Stimulated activated CD4-positive, alpha-beta T cell treated with anti-CD3 and anti-CD28 coated beads, TNF-alpha, amount 100 ng/mL, for 1 hour (primary cell): ENCODE results near the gene PCSK6.
A peak's percentile ranks its signal among the peaks of the same experiment; 100 is the strongest.

Source experiments
- DNase-seq, 3 donors: peaks; one replicate each; pipeline ENCODE4 v3.0.0-alpha.2; 2020; ENCODE audit warnings: low read depth in 3 of 3, low spot score in 1 of 3

Gene PCSK6

DNA sequence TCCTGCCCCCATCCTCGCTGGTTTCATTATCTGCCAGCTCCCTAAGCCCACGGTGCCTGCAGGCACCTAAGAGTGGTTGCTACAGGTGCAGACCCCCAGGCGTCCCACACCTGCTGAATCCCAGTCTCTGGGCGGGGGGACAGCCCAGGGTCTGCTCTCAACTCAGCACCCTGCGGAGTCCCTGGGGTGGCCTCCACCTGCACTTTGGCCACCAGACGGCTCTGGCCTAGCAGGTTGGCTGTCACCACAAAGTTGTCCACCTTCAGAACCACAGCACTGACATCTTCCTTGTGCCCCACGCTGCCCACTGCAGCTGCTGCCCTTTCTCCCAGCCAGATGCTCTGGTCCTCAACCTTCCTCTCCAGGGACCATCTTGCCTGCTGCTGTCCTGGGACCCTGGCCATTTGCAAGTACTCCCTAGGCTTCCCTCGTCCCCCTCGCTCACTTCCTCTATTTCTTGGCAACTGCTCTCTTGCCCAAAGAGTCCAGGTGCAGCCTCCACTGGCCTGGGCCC lies 159.6 kb downstream of the PCSK6 start:
- DNase-seq = no peak

DNA sequence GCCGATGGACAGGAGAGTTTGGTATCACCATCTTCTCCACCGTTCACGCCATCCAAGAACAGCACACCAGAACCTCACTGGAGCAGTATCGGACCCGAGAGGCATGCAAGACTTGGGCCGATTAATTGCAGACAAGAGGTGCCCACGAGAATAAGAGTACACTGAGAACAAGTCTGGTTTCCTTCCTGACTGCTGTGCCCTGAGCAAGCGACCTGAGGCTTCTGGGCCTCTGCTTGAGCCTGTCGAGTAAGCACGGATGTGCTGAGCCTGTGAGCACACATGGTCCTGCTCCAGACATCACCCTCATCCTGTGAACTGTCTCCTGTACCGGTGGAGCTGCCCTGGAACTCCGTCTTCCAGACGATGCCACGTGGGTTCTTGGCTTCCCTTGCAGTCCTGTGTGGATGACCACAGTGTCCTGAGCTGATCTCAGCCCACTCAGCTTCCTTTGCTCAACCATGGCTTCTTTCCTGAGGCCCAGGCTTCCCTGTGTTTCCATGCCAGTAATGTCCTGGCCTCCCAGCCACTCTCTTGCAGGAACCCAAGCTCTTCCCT lies 160.1 kb downstream of the PCSK6 start:
- no peak for DNase-seq

DNA sequence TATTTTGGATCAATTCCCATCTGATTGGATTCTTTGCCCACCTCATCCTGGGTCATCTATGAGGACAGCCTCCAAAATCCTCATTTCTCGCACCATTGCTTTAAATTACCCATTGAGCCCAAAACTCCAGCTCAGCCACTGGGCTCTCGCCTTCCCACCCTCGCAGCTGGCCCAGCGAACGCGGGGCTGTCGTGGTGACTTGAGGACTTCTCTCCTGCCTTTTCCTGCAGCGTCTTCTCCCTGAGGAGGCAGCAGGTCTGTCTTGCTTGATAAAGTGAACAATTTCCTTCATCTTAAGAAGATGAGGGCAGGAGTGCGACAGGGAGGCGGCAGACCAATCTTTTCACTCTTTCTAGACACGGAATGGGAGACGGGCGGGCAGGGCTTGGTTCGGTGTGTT lies 161.5 kb downstream of the PCSK6 start:
- DNase-seq = no peak

DNA sequence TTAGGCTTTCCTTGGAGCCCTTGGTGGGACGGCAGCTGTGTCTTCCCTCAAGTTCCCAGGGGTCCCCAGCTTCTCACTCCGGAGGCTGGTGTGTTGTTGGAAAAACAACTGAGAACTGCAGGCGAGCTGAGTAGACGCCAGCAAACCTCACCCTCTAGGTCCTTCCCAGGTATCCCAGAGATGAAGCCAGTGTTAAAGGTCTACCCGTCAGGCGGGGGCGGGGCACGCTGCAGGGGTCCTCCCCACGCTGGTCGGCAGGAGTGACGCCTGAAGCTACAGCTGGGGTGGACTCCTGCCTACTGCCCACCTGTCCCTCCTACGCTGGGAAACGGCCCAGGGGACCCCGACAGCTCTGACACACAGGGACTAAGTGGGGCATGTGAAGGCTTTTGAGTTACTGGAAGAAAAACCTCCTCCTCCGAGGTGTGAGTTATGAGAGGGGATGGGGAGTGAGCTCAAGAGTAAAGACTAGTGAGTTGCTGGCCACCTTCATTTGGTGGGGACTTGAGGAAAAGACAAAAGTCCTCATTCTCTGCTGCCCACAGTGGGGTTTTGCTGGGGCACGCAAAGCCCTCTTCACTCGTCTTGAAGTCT lies 162.3 kb downstream of the PCSK6 start:
- DNase-seq = no peak

DNA sequence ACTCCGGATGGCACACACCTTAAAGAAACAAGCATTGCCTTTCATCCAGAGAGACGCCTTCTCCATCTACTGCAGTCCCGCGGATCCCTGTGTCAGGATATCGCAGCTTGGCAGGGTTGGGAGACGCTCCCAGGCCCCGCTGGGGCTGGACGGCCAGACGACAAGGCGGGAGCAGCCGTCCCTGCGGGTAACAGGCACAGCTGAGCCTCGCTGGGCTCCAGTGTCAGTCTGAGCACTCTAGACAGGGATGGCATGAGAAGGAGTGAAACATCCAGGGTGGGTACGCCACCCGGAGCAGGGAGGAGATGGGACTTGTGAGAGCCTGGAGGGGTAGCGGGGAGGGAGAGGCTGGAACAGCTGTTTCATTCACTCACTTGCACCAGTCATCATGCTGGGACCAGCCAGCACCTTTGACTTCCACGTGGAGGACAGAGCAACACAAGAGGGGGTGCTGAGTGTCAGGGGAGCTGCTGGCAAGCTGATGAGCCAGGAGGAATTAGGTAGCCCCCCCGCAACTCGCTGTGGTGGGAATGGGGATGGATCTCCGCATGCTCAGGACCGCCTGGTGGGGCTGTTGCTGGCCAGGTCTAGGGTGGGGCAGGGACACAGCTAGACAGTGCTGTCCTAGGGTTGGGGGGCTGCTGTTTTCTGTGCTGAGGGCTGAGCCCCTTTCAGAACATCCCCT lies 162.9 kb downstream of the PCSK6 start:
- DNase-seq = no peak

DNA sequence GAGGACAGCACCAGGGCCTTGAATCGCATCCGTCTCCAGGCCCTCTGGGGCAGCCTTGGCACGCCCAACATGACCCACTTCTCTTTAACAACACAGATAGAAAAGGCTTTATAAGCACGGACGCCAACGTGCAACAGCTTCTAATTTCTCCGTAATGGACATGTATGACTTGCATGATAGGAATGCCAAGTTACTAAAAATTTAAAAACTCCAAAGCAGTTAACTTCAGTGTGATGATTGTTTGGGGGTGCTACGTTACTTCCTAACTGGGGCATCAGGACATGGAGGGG lies 163.5 kb downstream of the PCSK6 start:
- DNase-seq = no peak

DNA sequence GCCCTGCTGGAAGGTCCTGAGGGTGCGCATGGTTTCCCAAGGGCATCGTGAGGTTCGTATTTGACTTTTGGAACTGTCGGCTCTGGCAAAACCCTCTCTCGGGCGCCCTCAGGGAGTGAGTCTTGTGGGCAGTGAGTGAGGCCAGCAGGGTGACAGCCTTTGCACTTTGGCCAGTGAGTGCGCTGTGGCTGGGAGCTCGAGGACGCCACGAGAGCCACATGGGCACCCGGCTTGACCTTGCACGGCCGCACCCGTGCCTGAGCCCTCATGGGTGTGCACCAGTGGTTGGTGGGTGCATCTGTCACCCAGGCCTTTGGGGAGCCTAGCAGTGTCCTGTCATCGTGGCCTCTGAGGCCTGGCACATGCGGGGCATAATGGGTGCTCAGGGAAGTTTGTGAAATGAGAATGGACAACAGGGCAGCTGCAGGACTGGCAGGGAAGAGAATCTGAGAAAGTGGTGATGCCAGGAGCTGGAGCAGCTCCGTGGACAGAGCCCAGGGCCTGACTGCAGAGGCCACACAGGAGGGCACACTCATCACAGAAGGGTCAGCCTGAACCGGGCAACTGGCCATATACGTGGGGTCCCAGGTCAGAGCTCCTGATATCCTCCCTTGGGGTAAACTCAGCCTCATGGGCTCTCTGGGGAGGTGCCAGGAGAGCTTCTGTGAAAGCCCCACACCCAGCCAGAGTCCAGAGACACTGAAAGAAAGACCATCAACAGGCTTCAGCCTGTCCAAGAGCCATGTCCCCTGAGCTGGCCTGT lies 164.1 kb downstream of the PCSK6 start:
- no peak for DNase-seq

DNA sequence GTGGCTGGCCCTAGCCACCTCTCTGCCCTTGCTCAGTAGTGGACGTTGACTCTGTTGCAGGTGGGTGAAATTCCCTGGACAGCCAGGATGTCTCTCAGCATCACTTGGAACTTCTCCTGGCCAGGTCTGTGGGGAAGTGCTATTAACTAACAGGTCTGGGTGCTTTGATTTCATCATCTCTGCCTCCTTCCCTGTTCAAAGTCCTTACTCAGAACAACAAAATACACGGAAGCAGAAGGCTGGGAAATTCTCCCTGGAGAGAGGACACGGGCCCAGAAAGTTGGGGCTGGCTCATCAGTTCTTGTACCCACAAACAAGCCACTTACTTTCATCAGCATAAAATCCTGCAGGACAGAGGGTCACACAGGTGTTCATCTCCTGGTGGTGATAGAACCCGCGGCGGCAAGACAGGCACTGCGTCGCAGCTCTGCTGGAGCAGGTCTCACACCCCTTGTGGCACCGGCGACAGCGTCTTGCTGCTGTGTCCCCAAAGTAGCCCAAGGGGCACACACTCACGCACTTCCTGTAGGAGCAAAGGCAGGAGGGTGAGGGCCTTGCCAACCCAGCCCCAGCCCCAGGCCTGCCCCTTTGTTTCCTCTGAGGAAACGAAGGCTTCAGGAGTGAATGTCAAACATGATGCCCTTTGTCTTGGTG lies 164.9 kb downstream of the PCSK6 start:
- DNase-seq = no peak

DNA sequence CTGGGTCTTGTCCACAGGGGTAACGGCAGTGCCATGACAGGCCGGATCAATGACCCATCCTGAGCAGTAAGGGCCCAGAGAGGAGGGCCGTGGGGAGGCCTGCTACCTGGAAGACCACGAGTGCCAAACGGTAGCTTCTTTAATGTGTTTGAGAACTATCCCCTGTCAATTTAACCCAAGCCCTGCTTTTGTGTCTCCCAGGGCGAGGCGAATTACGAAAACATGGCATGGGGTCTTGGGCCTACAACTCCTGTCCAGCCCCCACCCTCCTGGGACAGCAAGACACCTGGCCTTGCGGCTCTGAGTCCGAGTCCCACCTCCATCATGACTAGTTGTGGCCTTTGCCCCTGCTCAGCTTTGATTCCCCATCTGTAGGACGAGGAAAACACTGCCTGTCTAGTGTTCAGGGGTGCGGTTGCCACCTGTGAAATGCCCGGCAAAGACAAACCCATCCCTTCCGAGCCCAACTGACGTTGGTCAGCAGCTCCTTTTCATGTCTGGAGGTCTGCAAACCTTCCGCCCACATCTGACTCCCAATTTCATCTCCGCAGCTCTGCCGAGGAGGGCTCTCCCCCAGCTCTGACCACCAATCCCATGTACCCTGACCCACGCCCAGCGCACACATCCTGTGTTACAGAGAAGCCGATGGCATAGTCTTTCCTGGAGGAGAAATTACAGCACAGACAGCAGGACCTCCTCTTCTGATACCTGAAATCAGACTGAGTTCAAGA lies 165.5 kb downstream of the PCSK6 start:
- DNase-seq = no peak

DNA sequence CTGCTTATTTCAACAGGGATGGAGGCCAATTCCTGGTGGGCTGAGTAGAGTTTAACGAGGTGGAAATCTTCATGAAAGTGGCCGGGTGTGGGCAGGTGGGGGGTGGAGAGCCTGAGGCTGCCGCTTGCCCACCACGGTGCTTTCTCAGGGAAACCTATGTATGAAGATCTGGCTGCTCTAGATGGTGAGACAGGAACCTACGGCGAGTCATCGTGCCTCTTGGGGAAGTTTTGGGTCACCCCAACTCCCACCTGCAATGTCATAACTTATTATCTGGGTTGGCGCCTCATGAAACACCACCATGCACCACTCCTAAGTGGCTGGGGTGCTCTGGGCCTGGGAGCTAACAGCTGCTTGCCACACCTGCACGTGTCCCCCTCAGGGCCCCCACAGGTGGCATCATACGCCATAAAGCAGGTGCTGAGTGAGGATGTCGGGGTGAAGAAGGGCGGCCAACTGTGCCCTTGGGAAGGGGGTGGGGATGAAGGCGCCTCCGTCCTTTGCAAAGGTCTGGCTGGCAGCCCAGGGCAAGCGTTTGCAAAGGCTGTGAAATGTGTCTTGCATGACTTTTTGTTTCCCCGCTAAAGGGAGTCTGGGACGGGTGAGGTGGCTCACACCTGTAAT lies 166.5 kb downstream of the PCSK6 start:
- no peak for DNase-seq

DNA sequence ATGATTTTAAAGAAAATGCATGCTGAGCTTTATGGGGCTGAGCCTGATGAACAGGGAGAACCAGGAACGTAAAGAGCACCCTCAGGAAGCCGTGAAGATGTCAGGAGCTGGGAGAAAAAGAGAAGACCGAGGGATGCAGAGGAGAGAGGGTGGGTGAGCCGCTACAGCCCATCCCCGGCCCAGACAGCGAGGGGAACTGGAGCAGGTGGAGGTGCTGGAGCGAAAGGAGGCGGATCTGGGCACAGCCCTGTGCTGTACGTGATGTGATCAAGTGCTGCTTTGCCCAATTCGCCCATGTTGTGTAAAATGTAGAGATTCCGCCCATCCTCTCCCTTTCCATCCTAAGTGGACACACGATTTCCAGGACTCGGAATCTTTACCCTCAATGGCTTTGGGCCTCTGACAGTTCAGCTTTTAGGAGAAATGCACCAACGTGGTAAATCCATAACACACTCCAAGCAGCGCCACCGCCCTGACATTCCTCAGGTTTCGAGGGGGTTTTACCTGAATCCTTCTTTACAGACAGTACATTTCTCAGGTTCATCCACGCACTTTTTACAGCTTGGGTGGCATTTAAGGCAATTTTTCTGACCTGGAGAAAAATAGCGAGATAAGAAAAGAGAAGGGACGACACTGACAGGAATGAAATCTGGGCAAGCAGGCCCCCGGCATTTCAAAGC lies 167.4 kb downstream of the PCSK6 start:
- no peak for DNase-seq

DNA sequence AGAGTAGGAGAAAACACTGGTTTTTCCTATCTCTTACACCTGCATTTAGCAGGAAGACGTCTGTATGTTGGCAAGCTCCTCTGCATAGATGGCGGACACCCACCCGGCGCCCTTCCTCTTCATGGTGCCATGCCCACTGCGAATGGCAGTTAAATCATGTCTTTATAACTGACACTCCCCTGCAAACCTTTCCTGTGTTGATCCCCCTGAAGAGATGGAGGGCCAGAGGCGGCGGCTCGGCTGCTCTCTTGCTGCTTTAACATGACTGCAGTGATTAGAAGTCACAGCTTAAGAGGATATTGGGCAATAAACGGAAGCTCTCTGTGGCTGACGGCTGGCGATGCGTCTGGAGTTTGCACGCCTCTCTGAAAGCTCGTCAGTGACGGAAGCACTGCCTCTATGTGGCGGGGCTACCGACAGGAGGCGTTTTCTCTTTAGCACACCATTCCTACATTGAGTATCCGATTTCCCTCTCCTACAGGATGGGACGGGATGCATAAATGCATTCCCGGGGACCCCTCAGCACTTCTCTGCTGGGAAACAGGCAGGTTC lies 168.9 kb downstream of the PCSK6 start:
- peak in 1 of 3 donors; percentile 16 for DNase-seq

DNA sequence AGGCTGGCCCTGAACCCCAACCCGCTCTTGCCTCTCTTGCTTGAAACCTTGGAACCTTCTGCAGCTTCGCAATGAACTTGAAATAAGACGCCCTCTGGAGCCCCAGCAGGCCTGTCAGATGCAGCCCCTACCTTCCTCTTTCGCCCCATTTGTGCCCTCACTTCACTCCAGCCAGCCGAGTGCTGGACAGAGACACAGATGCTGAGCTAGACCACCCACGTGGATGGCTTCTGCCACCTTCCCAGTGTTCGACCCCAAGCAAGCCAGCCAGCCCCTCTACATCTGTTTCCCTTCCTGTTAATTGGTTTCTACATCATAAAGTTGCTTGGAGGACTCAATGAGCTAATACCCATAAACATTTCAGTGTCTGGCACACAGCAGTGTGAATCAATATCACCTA lies 170.7 kb downstream of the PCSK6 start:
- DNase-seq = no peak

DNA sequence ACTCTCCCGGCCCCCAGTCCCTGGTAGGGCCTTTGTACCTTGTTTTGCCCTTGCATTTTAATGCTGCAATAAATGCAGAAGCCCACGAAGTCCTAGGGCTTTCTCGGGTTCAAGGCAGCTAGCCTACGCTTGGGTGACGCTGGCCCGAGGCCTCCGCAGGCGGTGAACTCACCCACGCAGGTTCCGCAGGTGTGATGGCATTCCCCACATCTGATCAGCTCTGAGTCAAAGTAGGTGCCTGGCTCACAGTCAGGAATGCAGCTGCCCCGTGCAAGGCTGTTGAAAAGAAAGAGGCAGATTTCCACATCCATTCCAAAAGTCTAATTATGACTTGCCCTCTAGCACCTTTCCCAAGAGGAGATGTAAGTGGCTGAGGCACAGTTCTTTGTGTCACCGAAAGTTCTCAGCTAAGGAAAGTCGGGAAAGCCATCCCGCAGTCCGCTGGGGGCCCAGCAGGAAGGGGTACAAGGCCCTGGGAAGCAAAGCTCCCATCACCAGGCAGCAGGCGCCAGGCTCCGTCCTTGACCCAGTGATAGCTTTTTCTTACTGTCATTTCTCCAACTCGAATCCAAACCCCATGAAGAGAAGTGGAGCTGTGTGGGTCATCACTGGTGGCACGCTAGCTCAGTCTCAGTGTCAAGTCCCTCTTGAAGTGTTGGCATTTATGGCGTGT lies 171.2 kb downstream of the PCSK6 start:
- DNase-seq = no peak

DNA sequence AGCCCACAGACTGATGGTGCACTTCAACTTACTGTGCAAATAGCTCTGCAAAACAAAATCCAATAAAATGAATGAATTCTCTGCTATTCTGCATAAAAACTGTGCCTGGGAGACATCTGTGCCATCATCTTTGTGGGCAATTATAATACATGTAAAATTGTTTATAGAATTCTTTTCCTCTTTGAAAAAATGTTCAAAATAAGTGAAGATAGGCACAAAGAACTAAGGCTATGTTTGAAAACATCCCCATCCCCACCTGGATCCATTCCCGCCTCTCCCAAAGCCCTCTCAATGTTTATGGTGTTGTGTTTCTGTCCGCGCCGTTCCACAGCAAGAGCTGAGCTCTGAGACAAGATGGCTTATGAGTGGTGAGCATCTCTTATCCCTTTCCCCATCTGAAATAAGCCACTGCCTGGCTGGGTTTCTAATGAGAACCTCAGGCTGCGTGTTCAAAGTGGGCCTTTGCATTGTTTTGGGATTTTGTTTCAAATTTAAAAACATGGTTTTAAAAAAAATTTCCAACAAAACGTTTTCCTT lies 172.1 kb downstream of the PCSK6 start:
- DNase-seq = no peak

DNA sequence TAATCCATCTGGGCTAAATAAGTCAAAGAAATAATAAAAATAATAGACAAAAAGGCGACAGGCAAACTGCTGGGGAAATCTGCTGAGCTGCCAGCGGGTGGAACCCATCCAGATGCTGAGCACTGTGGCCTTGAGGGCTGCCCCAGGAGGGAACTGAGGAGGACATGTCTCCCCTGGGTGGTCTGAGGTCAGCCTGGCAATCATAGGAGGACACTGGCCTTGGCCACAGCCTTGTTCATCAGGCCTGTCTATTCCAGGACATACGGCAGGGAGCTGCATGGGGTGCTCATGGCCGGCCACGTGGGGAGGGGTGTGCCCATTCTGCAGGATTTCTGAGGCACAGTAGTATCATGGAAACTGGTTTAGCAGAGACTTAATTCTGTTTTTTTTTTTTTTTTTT lies 173.0 kb downstream of the PCSK6 start:
- no peak for DNase-seq

DNA sequence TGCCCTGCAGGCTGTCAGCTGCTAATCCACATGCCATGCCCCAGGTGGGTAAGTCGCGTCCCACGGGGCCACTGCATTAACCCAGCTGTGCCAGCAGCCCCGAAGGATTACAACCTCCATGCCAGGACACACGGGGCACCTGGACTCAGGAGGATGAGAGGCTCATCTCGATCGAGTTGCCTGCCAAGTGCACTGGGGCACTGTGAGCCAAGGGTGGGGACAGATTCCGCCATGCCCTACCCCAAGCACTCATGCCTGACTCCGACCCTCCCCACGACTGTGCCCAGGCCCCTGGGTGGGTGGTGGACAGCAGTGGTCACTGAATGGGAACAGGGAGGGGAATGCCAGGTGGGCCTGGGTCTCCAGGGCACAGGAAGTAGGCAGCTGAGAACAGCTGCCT lies 173.8 kb downstream of the PCSK6 start:
- no peak for DNase-seq

DNA sequence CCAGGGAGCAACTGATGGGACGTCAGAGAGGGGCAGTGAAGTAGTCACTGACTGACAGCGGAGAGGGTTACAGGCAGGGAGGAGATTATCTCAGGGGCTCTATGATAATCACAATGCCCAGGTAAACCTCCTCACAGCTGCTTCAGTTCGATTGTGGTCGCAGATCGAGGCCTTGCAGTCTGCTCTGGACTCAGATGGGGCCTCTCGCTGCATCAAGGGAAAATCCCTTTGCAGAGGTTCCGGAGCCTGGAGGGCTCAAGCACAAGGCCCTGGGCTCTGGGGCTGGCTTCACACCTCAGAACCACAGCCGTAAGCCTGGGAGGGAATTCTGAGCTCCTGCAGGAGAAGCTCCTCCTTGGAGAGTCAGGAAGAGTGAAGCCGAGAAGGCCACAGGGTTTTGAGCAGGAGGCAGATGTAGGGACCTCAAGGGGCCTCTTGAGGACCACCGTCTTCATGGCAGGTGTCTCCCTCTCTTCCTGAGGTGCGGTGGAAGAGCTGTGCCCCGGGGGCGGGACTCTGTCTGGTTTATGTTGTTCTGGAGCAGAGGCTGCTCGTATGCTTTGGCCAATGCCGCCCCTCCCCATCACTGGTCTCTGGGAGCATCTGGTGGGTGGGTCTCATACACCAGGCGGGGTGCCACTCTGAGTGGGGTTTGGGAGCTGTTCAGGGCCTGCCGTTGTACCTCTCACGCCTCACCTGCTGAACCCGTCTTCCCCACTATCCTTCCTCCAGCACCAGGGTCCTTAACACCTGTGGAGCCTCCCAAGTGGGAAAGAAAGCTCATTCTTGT lies 175.0 kb downstream of the PCSK6 start:
- DNase-seq = no peak
